Suprapubic skin (tissue), 4 donors: ENCODE results near the gene ADI1.

Source experiments
- CTCF ChIP-seq, 2 donors: fragments of 200-600 bp in 1 of 2; fragments of 450-650 bp in 1 of 2; sonication (generic) in 1 of 2; IDR thresholded peaks; one replicate each; pipeline ENCODE4 v1.5.1; 2016 to 2019; ENCODE audit warnings: antibody characterized with exemption in 2 of 2, mild to moderate bottlenecking in 1 of 2, moderate library complexity in 1 of 2
- EP300 ChIP-seq: sonication (generic); formaldehyde crosslinking; IDR thresholded peaks from one replicate; pipeline ENCODE4 v1.6.1; 2017; ENCODE audit warnings: antibody characterized with exemption
- POLR2A ChIP-seq, 2 donors: fragments of 450-650 bp; IDR thresholded peaks; one replicate each; pipeline ENCODE4 v1.6.1; 2017; ENCODE audit warnings: antibody characterized with exemption in 2 of 2, mild to moderate bottlenecking in 2 of 2, moderate library complexity in 2 of 2
- POLR2AphosphoS5 ChIP-seq, 3 donors: sonication (generic); formaldehyde crosslinking; IDR thresholded peaks; one replicate each; pipeline ENCODE4 v1.6.1; 2017; ENCODE audit warnings: antibody characterized with exemption in 3 of 3

- TF ChIP-seq CTCF (IDR thresholded peaks at IDR 0.05) (no peak), POLR2A (IDR thresholded peaks at IDR 0.05) (no peak), POLR2AphosphoS5 (IDR thresholded peaks at IDR 0.05) (no peak), EP300 (no peak)
Measured at GRCh38 chr2:3557639-3558204, 38.4 kb upstream of the ADI1 start.
